ENCODE data around the gene GABRB2.

Gene GABRB2

GRCh38 chr5:161299053-161299452 is 247.5 kb downstream of the GABRB2 start:
- TF ChIP-seq FOXP2 (optimal IDR thresholded peaks at IDR 0.05; ENCODE audit: borderline replicate concordance, extremely low read depth, extremely low read length, insufficient read depth): no peak
- no peak for TF ChIP-seq SIN3A (IDR thresholded peaks at IDR 0.05; ENCODE audit: borderline replicate concordance, insufficient read depth, low read length)
- TF ChIP-seq POLR2AphosphoS5 (IDR thresholded peaks at IDR 0.05; ENCODE audit: low read depth, low read length): no peak
- TF ChIP-seq REST (IDR thresholded peaks at IDR 0.05; ENCODE audit: insufficient read depth in 1 of 2, low read depth in 2 of 2, low read length in 2 of 2): no peak
- TF ChIP-seq TAF1 (IDR thresholded peaks at IDR 0.05; ENCODE audit: borderline replicate concordance, insufficient read depth, low read length): no peak

GRCh38 chr5:161295721-161296250 is 250.7 kb downstream of the GABRB2 start:
- TF ChIP-seq SIN3A (IDR thresholded peaks at IDR 0.05; ENCODE audit: borderline replicate concordance, insufficient read depth, low read length) (no peak), FOXP2 (optimal IDR thresholded peaks at IDR 0.05; ENCODE audit: borderline replicate concordance, extremely low read depth, extremely low read length, insufficient read depth) (no peak), REST (IDR thresholded peaks at IDR 0.05; ENCODE audit: insufficient read depth in 1 of 2, low read depth in 2 of 2, low read length in 2 of 2) (no peak), TAF1 (IDR thresholded peaks at IDR 0.05; ENCODE audit: borderline replicate concordance, insufficient read depth, low read length) (no peak), POLR2AphosphoS5 (IDR thresholded peaks at IDR 0.05; ENCODE audit: low read depth, low read length) (no peak)

GRCh38 chr5:161288071-161288470 is 258.5 kb downstream of the GABRB2 start:
- TF ChIP-seq POLR2AphosphoS5 (IDR thresholded peaks at IDR 0.05; ENCODE audit: low read depth, low read length) (no peak), TAF1 (IDR thresholded peaks at IDR 0.05; ENCODE audit: borderline replicate concordance, insufficient read depth, low read length) (no peak), SIN3A (IDR thresholded peaks at IDR 0.05; ENCODE audit: borderline replicate concordance, insufficient read depth, low read length) (no peak), REST (IDR thresholded peaks at IDR 0.05; ENCODE audit: insufficient read depth in 1 of 2, low read depth in 2 of 2, low read length in 2 of 2) (no peak), FOXP2 (optimal IDR thresholded peaks at IDR 0.05; ENCODE audit: borderline replicate concordance, extremely low read depth, extremely low read length, insufficient read depth) (no peak)

- no peak for TF ChIP-seq SIN3A (IDR thresholded peaks at IDR 0.05; ENCODE audit: borderline replicate concordance, insufficient read depth, low read length)
- no peak for TF ChIP-seq TAF1 (IDR thresholded peaks at IDR 0.05; ENCODE audit: borderline replicate concordance, insufficient read depth, low read length)
Observed at GRCh38 chr5:161287436-161287835, 259.1 kb downstream of the GABRB2 start.

GRCh38 chr5:161286066-161286655 is 260.4 kb downstream of the GABRB2 start:
- no peak for TF ChIP-seq REST (IDR thresholded peaks at IDR 0.05; ENCODE audit: insufficient read depth in 1 of 2, low read depth in 2 of 2, low read length in 2 of 2)
- TF ChIP-seq SIN3A (IDR thresholded peaks at IDR 0.05; ENCODE audit: borderline replicate concordance, insufficient read depth, low read length): no peak
- TF ChIP-seq FOXP2 (optimal IDR thresholded peaks at IDR 0.05; ENCODE audit: borderline replicate concordance, extremely low read depth, extremely low read length, insufficient read depth): no peak
- TF ChIP-seq POLR2AphosphoS5 (IDR thresholded peaks at IDR 0.05; ENCODE audit: low read depth, low read length): no peak
- TF ChIP-seq TAF1 (IDR thresholded peaks at IDR 0.05; ENCODE audit: borderline replicate concordance, insufficient read depth, low read length): no peak

Data from PFSK-1 (cell line).